ENCODE results near the gene IFT81. TPM values are rescaled to one million over a fixed set of nuclear protein-coding genes. Genes with fewer than 3 reads are reported as not detected.

IFT81 gene
- total RNA-seq, 1 experiment from 2014 or later: 15.5 TPM

- TF ChIP-seq, protein P1, sequence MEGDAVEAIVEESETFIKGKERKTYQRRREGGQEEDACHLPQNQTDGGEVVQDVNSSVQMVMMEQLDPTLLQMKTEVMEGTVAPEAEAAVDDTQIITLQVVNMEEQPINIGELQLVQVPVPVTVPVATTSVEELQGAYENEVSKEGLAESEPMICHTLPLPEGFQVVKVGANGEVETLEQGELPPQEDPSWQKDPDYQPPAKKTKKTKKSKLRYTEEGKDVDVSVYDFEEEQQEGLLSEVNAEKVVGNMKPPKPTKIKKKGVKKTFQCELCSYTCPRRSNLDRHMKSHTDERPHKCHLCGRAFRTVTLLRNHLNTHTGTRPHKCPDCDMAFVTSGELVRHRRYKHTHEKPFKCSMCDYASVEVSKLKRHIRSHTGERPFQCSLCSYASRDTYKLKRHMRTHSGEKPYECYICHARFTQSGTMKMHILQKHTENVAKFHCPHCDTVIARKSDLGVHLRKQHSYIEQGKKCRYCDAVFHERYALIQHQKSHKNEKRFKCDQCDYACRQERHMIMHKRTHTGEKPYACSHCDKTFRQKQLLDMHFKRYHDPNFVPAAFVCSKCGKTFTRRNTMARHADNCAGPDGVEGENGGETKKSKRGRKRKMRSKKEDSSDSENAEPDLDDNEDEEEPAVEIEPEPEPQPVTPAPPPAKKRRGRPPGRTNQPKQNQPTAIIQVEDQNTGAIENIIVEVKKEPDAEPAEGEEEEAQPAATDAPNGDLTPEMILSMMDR (IDR thresholded peaks at IDR 0.05): no peak
- TF ChIP-seq TCF7L2 (IDR thresholded peaks at IDR 0.05; ENCODE audit: low read depth, low read length): no peak
- TF ChIP-seq, protein P2, sequence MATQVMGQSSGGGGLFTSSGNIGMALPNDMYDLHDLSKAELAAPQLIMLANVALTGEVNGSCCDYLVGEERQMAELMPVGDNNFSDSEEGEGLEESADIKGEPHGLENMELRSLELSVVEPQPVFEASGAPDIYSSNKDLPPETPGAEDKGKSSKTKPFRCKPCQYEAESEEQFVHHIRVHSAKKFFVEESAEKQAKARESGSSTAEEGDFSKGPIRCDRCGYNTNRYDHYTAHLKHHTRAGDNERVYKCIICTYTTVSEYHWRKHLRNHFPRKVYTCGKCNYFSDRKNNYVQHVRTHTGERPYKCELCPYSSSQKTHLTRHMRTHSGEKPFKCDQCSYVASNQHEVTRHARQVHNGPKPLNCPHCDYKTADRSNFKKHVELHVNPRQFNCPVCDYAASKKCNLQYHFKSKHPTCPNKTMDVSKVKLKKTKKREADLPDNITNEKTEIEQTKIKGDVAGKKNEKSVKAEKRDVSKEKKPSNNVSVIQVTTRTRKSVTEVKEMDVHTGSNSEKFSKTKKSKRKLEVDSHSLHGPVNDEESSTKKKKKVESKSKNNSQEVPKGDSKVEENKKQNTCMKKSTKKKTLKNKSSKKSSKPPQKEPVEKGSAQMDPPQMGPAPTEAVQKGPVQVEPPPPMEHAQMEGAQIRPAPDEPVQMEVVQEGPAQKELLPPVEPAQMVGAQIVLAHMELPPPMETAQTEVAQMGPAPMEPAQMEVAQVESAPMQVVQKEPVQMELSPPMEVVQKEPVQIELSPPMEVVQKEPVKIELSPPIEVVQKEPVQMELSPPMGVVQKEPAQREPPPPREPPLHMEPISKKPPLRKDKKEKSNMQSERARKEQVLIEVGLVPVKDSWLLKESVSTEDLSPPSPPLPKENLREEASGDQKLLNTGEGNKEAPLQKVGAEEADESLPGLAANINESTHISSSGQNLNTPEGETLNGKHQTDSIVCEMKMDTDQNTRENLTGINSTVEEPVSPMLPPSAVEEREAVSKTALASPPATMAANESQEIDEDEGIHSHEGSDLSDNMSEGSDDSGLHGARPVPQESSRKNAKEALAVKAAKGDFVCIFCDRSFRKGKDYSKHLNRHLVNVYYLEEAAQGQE (IDR thresholded peaks at IDR 0.05; ENCODE audit: insufficient read depth in 1 of 2, low read depth in 2 of 2, low read length in 1 of 2): no peak
- TF ChIP-seq POLR2AphosphoS5 (IDR thresholded peaks at IDR 0.05; ENCODE audit: low read depth, low read length): no peak
- TF ChIP-seq SIN3A (IDR thresholded peaks at IDR 0.05; ENCODE audit: borderline replicate concordance, insufficient read depth, low read depth, low read length): no peak
- CTCF ChIA-PET: no interaction called here
- Histone ChIP-seq H3K9me3 (ENCODE audit: control insufficient read depth, insufficient read depth, low read depth, low read length) (no peaks in the 10 kb centered on the region), H3K4me3 (ENCODE audit: low read depth in 2 of 2, low read length in 2 of 2) (no peak overlapping the region), H3K27ac (ENCODE audit: low read length) (no peak overlapping the region), H3K27me3 (ENCODE audit: control insufficient read depth, insufficient read depth, low read length) (no peaks in the 10 kb centered on the region), H3K36me3 (ENCODE audit: control insufficient read depth, insufficient read depth, low read length) (no peaks in the 10 kb centered on the region), H3K4me1 (ENCODE audit: control insufficient read depth, insufficient read depth, low read length) (peaks cover 30% of the 10 kb centered on the region)
- ATAC-seq (peak; percentile 29; the same call in 1 of the 2 replicates), DNase-seq (ENCODE audit: low read depth, low spot score) (no peak)
- no TSS peak for BruUV-seq (replicated peaks)
- in situ Hi-C loops (cut with HindIII; ENCODE audit: low pct_unique_long_range_greater_than_20kb, low sequenced_read_pairs): no loop called here
- intact Hi-C loops (cut with micrococcal nuclease; ENCODE audit: unreplicated experiment): no loop called here
- POLR2A ChIA-PET: interaction anchor here (1.1 kb wide), 1 partner anchor 9 kb away, joined by 3 read pairs; no protein-coding TSS in a partner anchor
These were observed 142.9 kb downstream of the IFT81 start for GRCh38 chr12:110266980-110267620.

Other genes starting within 250 kb of the IFT81 start
- gene GLTP, start 243.8 kb upstream of the IFT81 start, total RNA-seq (2021; ENCODE audit: unreplicated experiment): 24.8 TPM
- 25.0 TPM for gene TCHP, start 224.1 kb upstream of the IFT81 start, total RNA-seq (2021; ENCODE audit: unreplicated experiment)
- 40.0 TPM for gene GIT2, start 128.0 kb upstream of the IFT81 start, total RNA-seq (2021; ENCODE audit: unreplicated experiment)
- 34.4 TPM for gene ANKRD13A, start 124.9 kb upstream of the IFT81 start, total RNA-seq (2021; ENCODE audit: unreplicated experiment)
- 13.6 TPM for gene C12orf76, start 75.8 kb upstream of the IFT81 start, total RNA-seq (2021; ENCODE audit: unreplicated experiment)
- gene ATP2A2, start 156.9 kb downstream of the IFT81 start, total RNA-seq (2021; ENCODE audit: unreplicated experiment): 286 TPM

All from Panc1 (cell line).